ENCODE data around the gene WNT3.

GRCh38 chr17:46809110-46809571 is 9.4 kb downstream of the WNT3 start:
- TF ChIP-seq CTCF (IDR thresholded peaks at IDR 0.05): no peak
- no peak for TF ChIP-seq EZH2 (IDR thresholded peaks at IDR 0.05; ENCODE audit: borderline replicate concordance, insufficient read depth, low read depth, low read length, poor library complexity, severe bottlenecking)
